H1 (cell line): ENCODE measurements around the gene GOSR1. TPM values are rescaled to one million over a fixed set of nuclear protein-coding genes. Genes with fewer than 3 reads are reported as not detected.
A peak's percentile ranks its signal among the peaks of the same experiment; 100 is the strongest.

ENCODE experiments used
- CTCF ChIA-PET: fragments of 300-600 bp; sonication (Branson Sonifier 250); formaldehyde crosslinking; loops from one replicate; lab custom pipeline; 2021; ENCODE audit not compliant: partially characterized antibody; lab: Charles Lee
- POLR2A ChIA-PET: fragments of 300-600 bp; sonication (Branson Sonifier 250); formaldehyde crosslinking; loops from one replicate; lab custom pipeline; 2021; ENCODE audit warnings: inconsistent platforms; ENCODE audit not compliant: partially characterized antibody; lab: Charles Lee
- DNase-seq, 2 experiments: peaks; one replicate each; pipeline versions ENCODE4 v3.0.0 to v3.0.0-alpha.2; 2010 to 2022; ENCODE audit warnings: low spot score in 2 of 2, low read depth in 1 of 2, mixed read lengths in 1 of 2
- FAIRE-seq: peaks from 2 replicates; lab custom pipeline; 2011; peaks lifted over from hg19 to GRCh38; lab: Jason Lieb, UNC
- H2AFZ ChIP-seq: 2 replicates; pipeline ENCODE4 v1.8.1; 2012; ENCODE audit warnings: low read length, inconsistent platforms
- H2AK5ac ChIP-seq: 2 replicates; pipeline ENCODE4 v1.6.1; 2013; ENCODE audit warnings: low read depth, low read length
- H2BK120ac ChIP-seq: replicated peaks from 2 replicates; pipeline ENCODE3; 2013; ENCODE audit warnings: low read depth, low read length, inconsistent platforms
- H2BK12ac ChIP-seq: 2 replicates; pipeline ENCODE4 v1.6.1; 2013; ENCODE audit warnings: low read depth, low read length
- H2BK15ac ChIP-seq: 2 replicates; pipeline ENCODE4 v1.6.1; 2013; ENCODE audit warnings: low read length
- H2BK20ac ChIP-seq: 2 replicates; pipeline ENCODE4 v1.6.1; 2013; ENCODE audit warnings: low read length
- H2BK5ac ChIP-seq: 2 replicates; pipeline ENCODE4 v1.6.1; 2013; ENCODE audit warnings: low read depth, low read length
- H3K14ac ChIP-seq: 2 replicates; pipeline ENCODE4 v1.6.1; 2013; ENCODE audit warnings: inconsistent platforms; ENCODE audit not compliant: insufficient read length
- H3K18ac ChIP-seq: 2 replicates; pipeline ENCODE4 v1.6.1; 2013; ENCODE audit warnings: low read length; ENCODE audit errors: extremely low read depth
- H3K23ac ChIP-seq: 2 replicates; pipeline ENCODE4 v1.6.1; 2013; ENCODE audit warnings: inconsistent platforms; ENCODE audit not compliant: insufficient read length
- H3K23me2 ChIP-seq: 2 replicates; pipeline ENCODE4 v1.6.1; 2013; ENCODE audit warnings: low read depth, low read length
- H3K27ac ChIP-seq: 2 replicates; pipeline ENCODE4 v1.6.1; 2011; ENCODE audit warnings: low read depth, low read length, inconsistent platforms
- H3K27me3 ChIP-seq, 4 experiments: replicated peaks in 1 of 4; 1 replicate in 1 of 4; 2 replicates in 3 of 4; pipeline versions ENCODE4 v1.6.1 to v1.8.1; 2011 to 2013; ENCODE audit warnings: low read length in 3 of 4, mild to moderate bottlenecking in 3 of 4, inconsistent platforms in 2 of 4, mixed read lengths in 2 of 4, moderate library complexity in 1 of 4; ENCODE audit not compliant: control insufficient read depth in 3 of 4, insufficient read depth in 3 of 4; ENCODE audit errors: extremely low read depth in 1 of 4
- H3K36me3 ChIP-seq, 4 experiments: 2 replicates each; pipeline versions ENCODE4 v1.6.1 to v1.8.1; 2011 to 2013; ENCODE audit warnings: mild to moderate bottlenecking in 4 of 4, low read length in 3 of 4, moderate library complexity in 2 of 4, control low read depth in 1 of 4, inconsistent platforms in 1 of 4; ENCODE audit not compliant: insufficient read depth in 4 of 4, control insufficient read depth in 2 of 4
- H3K4ac ChIP-seq: replicated peaks from 2 replicates; pipeline ENCODE3; 2013; ENCODE audit warnings: low read length, low read depth, mixed read lengths, inconsistent platforms; ENCODE audit not compliant: insufficient read length
- H3K4me1 ChIP-seq, 4 experiments: replicated peaks in 1 of 4; 1 replicate in 1 of 4; 2 replicates in 3 of 4; pipeline versions ENCODE4 v1.6.1 to v1.8.1; 2011 to 2013; ENCODE audit warnings: low read length in 3 of 4, inconsistent platforms in 2 of 4, mixed read lengths in 1 of 4; ENCODE audit not compliant: insufficient read depth in 4 of 4, control insufficient read depth in 3 of 4
- H3K4me2 ChIP-seq, 2 experiments: 2 replicates each; pipeline versions ENCODE4 v1.6.1 to v1.8.1; 2011 to 2013; ENCODE audit warnings: low read depth in 2 of 2, low read length in 2 of 2, control low read depth in 1 of 2, inconsistent platforms in 1 of 2, mild to moderate bottlenecking in 1 of 2; ENCODE audit not compliant: insufficient read depth in 1 of 2
- H3K4me3 ChIP-seq, 4 experiments: fragments of 200-600, 300-600 bp in 1 of 4; sonication (generic), shearing (Covaris generic), sonication (Bioruptor Twin) in 1 of 4; 2 replicates each; pipeline versions ENCODE4 v1.5.1 to v1.8.1; 2011 to 2016; ENCODE audit warnings: low read length in 4 of 4, low read depth in 3 of 4, control low read depth in 2 of 4, inconsistent platforms in 2 of 4, mild to moderate bottlenecking in 2 of 4, mixed read lengths in 1 of 4, moderate library complexity in 1 of 4; ENCODE audit not compliant: insufficient read depth in 2 of 4; ENCODE audit errors: extremely low read depth in 1 of 4
- H3K56ac ChIP-seq: replicated peaks from 2 replicates; pipeline ENCODE3; 2013; ENCODE audit warnings: low read depth, mild to moderate bottlenecking, mixed read lengths, low read length, inconsistent platforms; ENCODE audit not compliant: insufficient read length
- H3K79me1 ChIP-seq: 2 replicates; pipeline ENCODE4 v1.6.1; 2013; ENCODE audit warnings: low read depth, low read length, control low read depth
- H3K79me2 ChIP-seq, 2 experiments: 2 replicates each; pipeline versions ENCODE4 v1.6.1 to v1.8.1; 2012 to 2013; ENCODE audit warnings: low read length in 2 of 2, mild to moderate bottlenecking in 2 of 2, inconsistent platforms in 1 of 2; ENCODE audit not compliant: insufficient read depth in 2 of 2, control insufficient read depth in 1 of 2
- H3K9ac ChIP-seq, 4 experiments: replicated peaks in 1 of 4; 1 replicate in 1 of 4; 2 replicates in 3 of 4; pipeline versions ENCODE4 v1.6.1 to v1.8.1; 2011 to 2013; ENCODE audit warnings: low read depth in 3 of 4, low read length in 3 of 4, control low read depth in 2 of 4, mild to moderate bottlenecking in 2 of 4, moderate library complexity in 2 of 4, inconsistent platforms in 1 of 4; ENCODE audit errors: extremely low read depth in 1 of 4
- H3K9me3 ChIP-seq, 2 experiments: 2 replicates each; pipeline versions ENCODE4 v1.6.1 to v1.8.1; 2012 to 2013; ENCODE audit warnings: mild to moderate bottlenecking in 2 of 2, moderate library complexity in 2 of 2, control low read depth in 1 of 2, inconsistent platforms in 1 of 2, low read depth in 1 of 2, low read length in 1 of 2, mixed read lengths in 1 of 2; ENCODE audit not compliant: insufficient read depth in 2 of 2
- H4K20me1 ChIP-seq, 2 experiments: replicated peaks in 1 of 2; 2 replicates each; pipeline versions ENCODE3 to v1.8.1; 2011 to 2013; ENCODE audit warnings: inconsistent platforms in 2 of 2, low read length in 2 of 2, mild to moderate bottlenecking in 1 of 2; ENCODE audit not compliant: insufficient read depth in 2 of 2, control insufficient read depth in 1 of 2
- H4K5ac ChIP-seq: 2 replicates; pipeline ENCODE4 v1.6.1; 2013; ENCODE audit warnings: low read length, low read depth, mixed read lengths, inconsistent platforms; ENCODE audit not compliant: insufficient read length
- H4K8ac ChIP-seq: 2 replicates; pipeline ENCODE4 v1.8.0; 2013; ENCODE audit warnings: mild to moderate bottlenecking, moderate library complexity, low read length, inconsistent platforms; ENCODE audit not compliant: insufficient read depth; ENCODE audit errors: extremely low read depth
- H4K91ac ChIP-seq: replicated peaks from 2 replicates; pipeline ENCODE3; 2013; ENCODE audit warnings: low read length, mixed read lengths, inconsistent platforms; ENCODE audit not compliant: insufficient read length
- CTCF ChIP-seq, 3 experiments: IDR thresholded peaks; 1 replicate in 2 of 3; 2 replicates in 1 of 3; pipeline versions ENCODE4 v1.5.1 to v1.6.1; 2011; ENCODE audit warnings: low read length in 3 of 3, mild to moderate bottlenecking in 3 of 3, inconsistent platforms in 2 of 3, low read depth in 1 of 3, moderate library complexity in 1 of 3; ENCODE audit not compliant: insufficient read depth in 1 of 3; ENCODE audit errors: control extremely low read depth in 1 of 3
- EZH2 ChIP-seq: fragments of 200-600 bp; sonication (generic); IDR thresholded peaks from 2 replicates; pipeline ENCODE4 v1.7.1; 2012; ENCODE audit warnings: low read depth, mild to moderate bottlenecking, moderate library complexity, low read length, inconsistent platforms; ENCODE audit not compliant: severe bottlenecking
- POLR2AphosphoS5 ChIP-seq: IDR thresholded peaks from 2 replicates; pipeline ENCODE4 v1.6.1; 2011; ENCODE audit warnings: low read depth, low read length
- RAD21 ChIP-seq, 2 experiments: IDR thresholded peaks in 1 of 2; conservative IDR thresholded peaks in 1 of 2; 2 replicates each; pipeline ENCODE4 v1.6.1; 2011; ENCODE audit warnings: low read depth in 2 of 2, low read length in 2 of 2, improper control_type of control experiment in 1 of 2, inconsistent platforms in 1 of 2, mild to moderate bottlenecking in 1 of 2, moderate library complexity in 1 of 2
- WGBS, 2 experiments: shearing (Covaris generic) in 1 of 2; methylation state at CpG; one replicate each; pipeline versions ENCODE4 v1.1.6 to v1.1.7; 2013 to 2015; ENCODE audit warnings: low lambda C conversion rate in 2 of 2, mixed read lengths in 2 of 2, inconsistent platforms in 1 of 2, low coverage in 1 of 2, missing lambda C conversion rate in 1 of 2; ENCODE audit not compliant: insufficient replicate concordance in 2 of 2, insufficient coverage in 1 of 2, insufficient read length in 1 of 2; ENCODE audit errors: extremely low coverage in 1 of 2, missing lambda C conversion rate in 1 of 2; 5-methylcytosine and 5-hydroxymethylcytosine counted together
- polyA plus RNA-seq, 7 experiments: library from polyadenylated mRNA; depleted of rRNA in 3 of 7; stranded (reverse) in 5 of 7; unstranded in 2 of 7; fragments of >200 nt in 5 of 7; fragments of 200-250 nt in 2 of 7; gene quantifications; 1 replicate in 5 of 7; 2 replicates in 1 of 7; 4 replicates in 1 of 7; pipeline versions ENCODE4 v1.2.1 to v1.2.3, GENCODE V29; 2011 to 2013; ENCODE audit warnings: missing spikeins in 2 of 7, mixed read lengths in 2 of 7
- total RNA-seq: library from RNA; stranded (reverse); fragmentation: NEBNext Ultra II Directional; extraction: Animal tissue kit (Norgen Biotek cat#: 25700); gene quantifications from 2 replicates; pipeline ENCODE4 v1.2.1, GENCODE V29; 2021
- TF ChIP-seq, protein P1 (sequence below): IDR thresholded peaks from 2 replicates; pipeline ENCODE4 v1.6.1; 2012; ENCODE audit warnings: low read length, inconsistent platforms

Gene GOSR1
- total and polyA plus RNA-seq, 2 of the 8 experiments (the other 6 are each of a cell fraction or from before 2014, with no cell fraction given): 9.2 to 43.3 TPM

GRCh38 chr17:30554839-30555751 lies 77.9 kb downstream of the GOSR1 start:
- TF ChIP-seq CTCF (IDR thresholded peaks at IDR 0.05; ENCODE audit: control extremely low read depth in 1 of 3, insufficient read depth in 1 of 3, low read depth in 1 of 3, low read length in 3 of 3) (peak; percentile 56 to 72 (median 57)), RAD21 (IDR thresholded peaks at IDR 0.05 in 1 of 2, conservative IDR thresholded peaks at IDR 0.05 in 1 of 2; ENCODE audit: low read depth in 2 of 2, low read length in 2 of 2) (peak; percentile 69 to 73), EZH2 (no peak), POLR2AphosphoS5 (no peak)
- TF ChIP-seq, protein P1, sequence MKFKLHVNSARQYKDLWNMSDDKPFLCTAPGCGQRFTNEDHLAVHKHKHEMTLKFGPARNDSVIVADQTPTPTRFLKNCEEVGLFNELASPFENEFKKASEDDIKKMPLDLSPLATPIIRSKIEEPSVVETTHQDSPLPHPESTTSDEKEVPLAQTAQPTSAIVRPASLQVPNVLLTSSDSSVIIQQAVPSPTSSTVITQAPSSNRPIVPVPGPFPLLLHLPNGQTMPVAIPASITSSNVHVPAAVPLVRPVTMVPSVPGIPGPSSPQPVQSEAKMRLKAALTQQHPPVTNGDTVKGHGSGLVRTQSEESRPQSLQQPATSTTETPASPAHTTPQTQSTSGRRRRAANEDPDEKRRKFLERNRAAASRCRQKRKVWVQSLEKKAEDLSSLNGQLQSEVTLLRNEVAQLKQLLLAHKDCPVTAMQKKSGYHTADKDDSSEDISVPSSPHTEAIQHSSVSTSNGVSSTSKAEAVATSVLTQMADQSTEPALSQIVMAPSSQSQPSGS: no peak
- DNase-seq (peak; percentile 17 to 75), FAIRE-seq (peak; percentile 74)
- H3K56ac ChIP-seq: no peak overlapping the region
- no peaks in the 10 kb centered on the region for H3K79me2 ChIP-seq
- H2BK12ac ChIP-seq: no peak overlapping the region
- H3K14ac ChIP-seq: no peak overlapping the region
- H4K5ac ChIP-seq: no peak overlapping the region
- no peaks in the 10 kb centered on the region for H4K20me1 ChIP-seq
- H2BK120ac ChIP-seq: no peak overlapping the region
- peak overlapping the region; percentile 68; the same call in 1 of the 2 replicates for H2AFZ ChIP-seq
- H3K4ac ChIP-seq: no peak overlapping the region
- peak overlapping the region; percentile 87; the same call in 1 of the 2 replicates for H4K8ac ChIP-seq
- H3K4me3 ChIP-seq: no peak overlapping the region
- H2BK5ac ChIP-seq: no peak overlapping the region; the same call in 1 of the 2 replicates
- no peaks in the 10 kb centered on the region for H3K27me3 ChIP-seq
- H3K9me3 ChIP-seq: no peaks in the 10 kb centered on the region
- no peak overlapping the region for H3K4me2 ChIP-seq
- ChIA-PET CTCF (interaction anchor here (0.6 to 3.1 kb wide), 21 partner anchors 9 to 875 kb away, joined by 3 to 15 read pairs (median 4); partner anchors contain the start of gene GOSR1), POLR2A (interaction anchor here (1.2 kb wide), 1 partner anchor 28 kb away, joined by 3 read pairs; no protein-coding TSS in a partner anchor)
- H3K18ac ChIP-seq: no peak overlapping the region
- no peak overlapping the region for H4K91ac ChIP-seq
- 80% methylated on average over 20 of the region's 20 CpGs; no CpG with 5 or more reads in 1 of the 2 experiments for WGBS, 2 experiments
- no peak overlapping the region for H3K9ac ChIP-seq
- H3K23ac ChIP-seq: no peak overlapping the region
- H3K79me1 ChIP-seq: no peaks in the 10 kb centered on the region
- H2BK20ac ChIP-seq: no peak overlapping the region
- H3K4me1 ChIP-seq: no peaks in the 10 kb centered on the region
- no peak overlapping the region for H2BK15ac ChIP-seq
- no peak overlapping the region for H3K27ac ChIP-seq
- H3K36me3 ChIP-seq: no peaks in the 10 kb centered on the region
- no peaks in the 10 kb centered on the region for H3K23me2 ChIP-seq
- H2AK5ac ChIP-seq: no peak overlapping the region
